HUES48 (cell line): ENCODE data around the gene POFUT1.

Experiments
- H3K27ac ChIP-seq: one replicate; pipeline ENCODE4 v1.7.0; 2013; ENCODE audit warnings: low read depth, low read length, inconsistent platforms
- H3K27me3 ChIP-seq: 2 replicates; pipeline ENCODE4 v1.6.1; 2013; ENCODE audit warnings: mild to moderate bottlenecking, low read length; ENCODE audit not compliant: control insufficient read depth, insufficient read depth
- H3K36me3 ChIP-seq: 2 replicates; pipeline ENCODE4 v1.6.1; 2013; ENCODE audit warnings: low read length; ENCODE audit not compliant: control insufficient read depth, insufficient read depth
- H3K4me1 ChIP-seq: 2 replicates; pipeline ENCODE4 v1.6.1; 2013; ENCODE audit warnings: mild to moderate bottlenecking, low read length; ENCODE audit not compliant: control insufficient read depth, insufficient read depth
- H3K4me3 ChIP-seq: 2 replicates; pipeline ENCODE4 v1.5.1; 2013; ENCODE audit warnings: mild to moderate bottlenecking, low read depth, low read length
- H3K9ac ChIP-seq: 2 replicates; pipeline ENCODE4 v1.6.1; 2013; ENCODE audit warnings: mild to moderate bottlenecking, low read depth, low read length, moderate library complexity
- H3K9me3 ChIP-seq: 2 replicates; pipeline ENCODE4 v1.6.1; 2013; ENCODE audit warnings: low read length; ENCODE audit not compliant: control insufficient read depth, insufficient read depth

Gene POFUT1

DNA sequence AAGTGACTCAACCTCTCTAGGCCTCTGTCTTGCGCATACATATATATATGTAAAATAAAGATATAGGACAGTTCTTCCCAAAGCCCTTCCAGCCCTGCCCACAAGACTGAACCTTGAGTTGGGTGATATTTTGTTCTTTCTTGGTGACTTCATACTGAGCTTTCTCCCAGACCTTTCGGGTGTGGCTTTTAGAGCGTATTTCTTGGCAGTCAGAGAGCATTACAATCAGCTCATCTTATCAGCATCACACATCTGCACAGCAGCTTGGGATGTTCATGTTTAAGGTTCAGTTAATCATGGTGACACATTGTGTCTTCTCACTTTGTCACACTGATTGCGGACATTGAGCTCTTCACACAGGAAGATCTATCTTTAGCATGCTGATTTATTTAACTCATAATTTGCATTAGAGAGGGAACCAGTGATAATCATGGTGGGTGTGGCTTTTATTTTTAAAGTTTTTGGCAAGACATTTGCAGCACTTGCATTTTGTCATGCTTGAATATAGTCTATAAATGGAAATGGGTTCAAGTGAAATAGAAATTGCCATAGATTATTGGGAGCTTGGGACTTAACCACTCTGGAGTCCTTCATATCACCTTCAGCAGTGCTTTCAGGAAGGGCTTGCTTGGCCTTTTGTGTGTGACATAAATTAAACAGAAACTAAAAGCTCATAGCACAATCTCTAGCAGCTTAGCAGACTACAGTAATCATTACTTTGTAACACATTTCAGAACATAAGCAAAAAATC, 78.1 kb downstream of the POFUT1 start:
- H3K27ac ChIP-seq, result no peak overlapping the region
- no peak overlapping the region for H3K9ac ChIP-seq
- no peaks in the 10 kb centered on the region for H3K27me3 ChIP-seq
- H3K36me3 ChIP-seq, result 0 out of 2 replicates have a peak, but pooled peaks cover 4% of the 10 kb centered on the region
- no peaks in the 10 kb centered on the region for H3K9me3 ChIP-seq
- H3K4me1 ChIP-seq, result no peaks in the 10 kb centered on the region
- no peak overlapping the region for H3K4me3 ChIP-seq

DNA sequence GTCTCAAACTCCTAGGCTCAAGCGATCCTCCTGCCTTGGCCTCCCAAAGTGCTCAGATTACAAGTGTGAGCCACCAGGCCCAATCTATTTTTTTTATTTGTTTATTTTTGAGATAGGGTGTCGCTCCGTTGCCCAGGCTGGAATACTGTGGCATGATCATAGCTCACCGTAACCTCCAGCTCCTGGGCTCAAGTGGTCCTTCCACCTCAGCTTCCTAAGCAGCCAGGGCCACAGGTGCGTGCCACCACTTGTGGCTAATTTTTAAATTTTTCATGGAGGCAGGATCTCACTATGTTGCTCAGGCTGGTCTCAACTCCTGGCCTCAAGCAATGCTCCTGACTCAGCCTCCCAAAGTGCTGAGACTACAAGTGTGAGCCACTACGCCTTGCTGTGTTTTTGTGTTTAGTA, 79.6 kb downstream of the POFUT1 start:
- Histone ChIP-seq H3K9ac (no peak overlapping the region), H3K9me3 (no peaks in the 10 kb centered on the region), H3K4me1 (no peaks in the 10 kb centered on the region), H3K27me3 (no peaks in the 10 kb centered on the region), H3K27ac (no peak overlapping the region), H3K4me3 (no peak overlapping the region), H3K36me3 (0 out of 2 replicates have a peak, but pooled peaks cover 4% of the 10 kb centered on the region)
